Testis (tissue), 3 donors: ENCODE data around the gene NARF. TPM values are rescaled to one million over a fixed set of nuclear protein-coding genes. Genes with fewer than 3 reads are reported as not detected.

Experiments used
- DNase-seq: peaks from one replicate; pipeline ENCODE4 v3.0.0-alpha.2; 2019
- H3K27ac ChIP-seq, 2 donors: fragments of 200-600 bp; sonication (generic); one replicate each; pipeline ENCODE4 v1.5.1; 2019
- H3K27me3 ChIP-seq: fragments of 200-600 bp; sonication (generic); one replicate; pipeline ENCODE4 v1.5.1; 2019
- H3K36me3 ChIP-seq: fragments of 200-600 bp; sonication (generic); one replicate; pipeline ENCODE4 v1.5.1; 2017; ENCODE audit warnings: low read depth; ENCODE audit errors: missing control alignments
- H3K4me1 ChIP-seq: fragments of 200-600 bp; sonication (generic); one replicate; pipeline ENCODE4 v1.5.1; 2019
- H3K4me3 ChIP-seq, 2 donors: fragments of 200-600 bp; sonication (generic); one replicate each; pipeline ENCODE4 v1.5.1; 2017 to 2019
- H3K9me3 ChIP-seq: fragments of 200-600 bp; sonication (generic); one replicate; pipeline ENCODE4 v1.5.1; 2017
- POLR2A ChIP-seq: fragments of 450-650 bp; IDR thresholded peaks from one replicate; pipeline ENCODE4 v1.6.1; 2017; ENCODE audit warnings: antibody characterized with exemption, mild to moderate bottlenecking, moderate library complexity
- WGBS, 2 donors: methylation state at CpG; one replicate each; pipeline ENCODE4 v1.1.5; 2018; 5-methylcytosine and 5-hydroxymethylcytosine counted together
- intact Hi-C: fragments of 100-400 bp; cut with DNase I; formaldehyde crosslinking; loops from one replicate; pipeline ENCODE4 v1.15.1; 2023; ENCODE audit warnings: low total_unique reads
- polyA plus RNA-seq: library from polyadenylated mRNA; stranded (reverse); fragments of 350-450 nt; fragmentation: Illumina TruSeq; extraction: RNeasy Lipid Tissue Mini Kit (QIAGEN cat#74804); gene quantifications from one replicate; pipeline ENCODE4 v1.2.3, GENCODE V29; 2014; ENCODE audit warnings: low read depth, low replicate concordance; ENCODE audit not compliant: insufficient read depth
- total RNA-seq, 2 donors: library from RNA; depleted of rRNA; stranded (reverse); fragments of >200 nt; gene quantifications; one replicate each; pipeline ENCODE4 v1.2.3, GENCODE V29; 2016
- TF ChIP-seq, protein P1 (sequence below), 3 experiments: fragments of 450-650 bp in 2 of 3; fragments of 200-600 bp in 1 of 3; sonication (generic) in 1 of 3; IDR thresholded peaks; one replicate each; pipeline ENCODE4 v1.5.1; 2016 to 2019; ENCODE audit warnings: antibody characterized with exemption in 3 of 3, mild to moderate bottlenecking in 2 of 3, moderate library complexity in 1 of 3

Gene NARF
- total and polyA plus RNA-seq, 3 donors from 2014 or later = 115 to 161 (median 130) TPM

DNA sequence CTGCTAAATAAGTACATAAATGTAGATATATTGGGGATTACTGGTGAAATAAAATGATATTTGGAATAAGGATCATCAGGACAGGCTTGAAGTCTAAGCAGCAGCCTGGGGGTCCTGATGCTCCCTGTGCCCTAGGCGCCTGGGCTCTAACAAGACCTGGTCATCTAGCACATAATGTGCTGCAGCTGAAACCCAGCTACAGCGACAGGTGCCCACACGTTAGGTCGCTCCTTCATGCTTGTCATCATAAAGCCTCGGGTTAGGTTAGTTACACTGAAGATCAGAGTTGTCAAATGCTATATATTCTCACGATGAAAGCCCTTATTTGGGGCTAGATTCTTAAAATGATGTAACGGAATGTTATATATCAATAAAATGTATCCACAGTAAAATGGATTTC, 11.5 kb downstream of the NARF start:
- H3K36me3 ChIP-seq = peaks cover 3% of the 10 kb centered on the region
- H3K27ac ChIP-seq = no peak overlapping the region
- intact Hi-C loops = no loop called here
- no peaks in the 10 kb centered on the region for H3K4me1 ChIP-seq
- no peak for TF ChIP-seq POLR2A
- TF ChIP-seq, protein P1, sequence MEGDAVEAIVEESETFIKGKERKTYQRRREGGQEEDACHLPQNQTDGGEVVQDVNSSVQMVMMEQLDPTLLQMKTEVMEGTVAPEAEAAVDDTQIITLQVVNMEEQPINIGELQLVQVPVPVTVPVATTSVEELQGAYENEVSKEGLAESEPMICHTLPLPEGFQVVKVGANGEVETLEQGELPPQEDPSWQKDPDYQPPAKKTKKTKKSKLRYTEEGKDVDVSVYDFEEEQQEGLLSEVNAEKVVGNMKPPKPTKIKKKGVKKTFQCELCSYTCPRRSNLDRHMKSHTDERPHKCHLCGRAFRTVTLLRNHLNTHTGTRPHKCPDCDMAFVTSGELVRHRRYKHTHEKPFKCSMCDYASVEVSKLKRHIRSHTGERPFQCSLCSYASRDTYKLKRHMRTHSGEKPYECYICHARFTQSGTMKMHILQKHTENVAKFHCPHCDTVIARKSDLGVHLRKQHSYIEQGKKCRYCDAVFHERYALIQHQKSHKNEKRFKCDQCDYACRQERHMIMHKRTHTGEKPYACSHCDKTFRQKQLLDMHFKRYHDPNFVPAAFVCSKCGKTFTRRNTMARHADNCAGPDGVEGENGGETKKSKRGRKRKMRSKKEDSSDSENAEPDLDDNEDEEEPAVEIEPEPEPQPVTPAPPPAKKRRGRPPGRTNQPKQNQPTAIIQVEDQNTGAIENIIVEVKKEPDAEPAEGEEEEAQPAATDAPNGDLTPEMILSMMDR (IDR thresholded peaks at IDR 0.05) = no peak
- H3K4me3 ChIP-seq = no peak overlapping the region
- 95 to 98% methylated on average over 7 of the region's 7 CpGs for WGBS, 2 donors
- DNase-seq = no peak
- H3K9me3 ChIP-seq = no peaks in the 10 kb centered on the region
- no peaks in the 10 kb centered on the region for H3K27me3 ChIP-seq

DNA sequence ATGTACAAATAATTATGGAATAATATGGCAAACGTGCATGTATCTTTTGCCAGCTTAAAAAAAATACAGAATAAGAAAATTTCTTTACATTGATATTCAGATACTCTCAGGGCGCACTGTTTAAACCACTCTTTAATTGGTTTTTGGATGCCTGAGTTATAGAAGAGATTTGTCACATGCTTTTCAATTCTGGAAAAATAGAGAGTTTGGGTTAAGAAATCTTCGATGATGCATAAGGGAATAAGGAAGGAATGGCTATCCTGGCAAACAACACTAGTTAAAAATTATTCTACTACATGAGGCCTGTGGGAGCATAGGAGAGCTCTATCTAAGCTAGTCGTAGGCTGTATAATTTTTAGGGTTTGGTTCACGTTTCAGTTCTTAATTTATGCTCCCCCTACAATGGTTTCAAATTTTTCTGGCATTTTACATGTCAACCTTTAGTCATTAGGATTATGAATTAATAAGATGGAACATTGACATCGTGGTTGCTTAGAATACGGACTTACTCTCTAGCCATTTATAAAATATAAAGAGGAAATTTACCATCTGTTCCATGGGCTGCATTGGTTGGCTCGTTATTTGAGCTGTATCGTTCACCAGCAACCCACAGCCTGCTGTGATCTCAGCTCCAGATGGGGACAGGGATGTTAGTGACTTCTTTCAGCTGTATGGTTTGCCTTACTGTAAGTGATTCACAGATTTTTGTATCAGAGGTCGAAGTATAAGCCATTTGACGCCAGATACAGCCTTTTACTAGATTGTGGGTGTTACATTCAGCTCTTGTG, 15.9 kb downstream of the NARF start:
- Histone ChIP-seq H3K27ac (no peak overlapping the region), H3K9me3 (no peaks in the 10 kb centered on the region), H3K4me1 (no peaks in the 10 kb centered on the region), H3K4me3 (no peak overlapping the region), H3K36me3 (no peaks in the 10 kb centered on the region), H3K27me3 (no peaks in the 10 kb centered on the region)
- no peak for TF ChIP-seq POLR2A
- TF ChIP-seq, protein P1 (IDR thresholded peaks at IDR 0.05) = no peak
- DNase-seq = no peak
- 87% methylated on average over 11 of the region's 11 CpGs for WGBS, 2 donors
- intact Hi-C loops = no loop called here

DNA sequence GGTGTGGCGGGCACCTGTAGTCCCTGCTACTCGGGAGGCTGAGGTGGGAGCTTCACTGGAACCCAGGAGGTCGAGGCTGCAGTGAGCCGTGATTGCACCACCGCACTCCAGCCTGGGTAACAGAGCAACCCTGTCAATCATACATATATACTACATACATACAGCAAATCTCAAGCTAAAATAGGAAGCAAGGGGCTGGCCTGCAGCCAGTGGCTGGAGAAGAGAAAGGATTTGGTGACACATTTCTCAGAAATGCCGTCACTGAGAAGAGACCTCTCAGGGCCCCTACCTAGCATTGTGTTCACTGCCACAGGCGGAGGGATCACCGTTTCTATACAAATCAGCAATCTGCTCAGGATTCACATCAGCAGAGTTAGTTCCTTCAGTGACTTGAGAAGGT, 16.9 kb downstream of the NARF start:
- Histone ChIP-seq H3K36me3 (no peaks in the 10 kb centered on the region), H3K4me1 (no peaks in the 10 kb centered on the region), H3K27me3 (no peaks in the 10 kb centered on the region), H3K9me3 (no peaks in the 10 kb centered on the region), H3K27ac (no peak overlapping the region), H3K4me3 (no peak overlapping the region)
- 89 to 93% methylated on average over 8 of the region's 8 CpGs for WGBS, 2 donors
- intact Hi-C loops = no loop called here
- DNase-seq = no peak
- TF ChIP-seq, protein P1 (IDR thresholded peaks at IDR 0.05) = no peak
- TF ChIP-seq POLR2A = no peak

DNA sequence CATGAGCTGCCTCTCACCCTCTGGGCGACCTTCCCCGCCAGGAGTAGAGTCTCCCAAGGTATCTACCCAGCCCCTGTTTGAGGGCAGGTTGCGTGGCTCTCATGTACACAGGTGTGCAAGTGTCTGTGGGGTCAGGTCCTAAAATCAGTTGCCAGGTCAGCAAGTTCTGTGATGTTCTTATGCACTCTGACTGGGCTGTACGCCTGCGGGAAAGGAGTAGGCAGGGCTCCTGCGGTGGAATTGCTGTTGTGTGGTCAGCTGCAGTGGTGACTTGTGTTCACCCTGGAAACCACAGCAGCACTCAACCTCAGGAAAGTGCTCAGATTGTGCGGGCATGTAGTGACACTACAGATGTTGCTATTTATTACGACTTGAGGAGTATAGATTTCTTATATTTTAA, 19.4 kb downstream of the NARF start:
- TF ChIP-seq, protein P1 (IDR thresholded peaks at IDR 0.05) = no peak
- TF ChIP-seq POLR2A = no peak
- Histone ChIP-seq H3K4me1 (no peaks in the 10 kb centered on the region), H3K27ac (no peak overlapping the region), H3K4me3 (no peak overlapping the region), H3K27me3 (no peaks in the 10 kb centered on the region), H3K9me3 (no peaks in the 10 kb centered on the region), H3K36me3 (no peaks in the 10 kb centered on the region)
- intact Hi-C loops = no loop called here
- WGBS, 2 donors = 92 to 96% methylated on average over 8 of the region's 8 CpGs
- no peak for DNase-seq

DNA sequence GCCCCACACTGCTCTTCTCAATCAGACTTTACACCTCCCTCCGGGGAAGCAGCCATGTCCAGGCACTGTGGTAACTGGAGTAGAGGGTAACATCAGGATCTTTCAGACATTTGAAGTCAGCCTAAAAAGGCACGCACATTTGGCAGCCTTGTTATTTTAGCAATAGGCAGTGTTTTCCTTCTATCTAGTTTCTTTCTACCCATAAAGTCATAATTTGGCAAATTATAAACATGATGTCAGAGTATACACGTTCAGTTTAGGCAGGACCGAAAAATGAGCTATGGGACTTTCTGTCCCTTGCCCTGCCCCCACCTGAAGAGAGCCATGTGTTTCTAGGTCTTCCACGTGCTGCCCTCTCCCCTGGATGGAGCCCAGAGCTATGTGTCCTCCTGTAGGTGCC, 21.1 kb downstream of the NARF start:
- no peak for DNase-seq
- TF ChIP-seq POLR2A = no peak
- TF ChIP-seq, protein P1 (IDR thresholded peaks at IDR 0.05) = no peak
- WGBS, 2 donors = 79 to 86% methylated on average over 5 of the region's 5 CpGs
- Histone ChIP-seq H3K27ac (no peak overlapping the region), H3K4me1 (no peaks in the 10 kb centered on the region), H3K4me3 (no peak overlapping the region), H3K9me3 (no peaks in the 10 kb centered on the region), H3K36me3 (no peaks in the 10 kb centered on the region), H3K27me3 (no peaks in the 10 kb centered on the region)
- intact Hi-C loops = no loop called here
